B cell (primary cell): ENCODE measurements around the gene NAPSA. TPM values are rescaled to one million over a fixed set of nuclear protein-coding genes. Genes with fewer than 3 reads are reported as not detected.
A peak's percentile ranks its signal among the peaks of the same experiment; 100 is the strongest.

Source experiments
- ATAC-seq: fragments of 200-7000 bp; cut with Tn5 transposase; one replicate; pipeline ENCODE4 v1.10.0; 2021; ENCODE audit warnings: low read depth, mild to moderate bottlenecking, moderate number of reproducible peaks, moderate library complexity
- CTCF ChIA-PET: fragments of 350-600 bp; sonication (Branson Sonifier 250); formaldehyde crosslinking; loops from one replicate; lab custom pipeline; 2021; ENCODE audit warnings: antibody characterized with exemption, inconsistent platforms; lab: Charles Lee
- POLR2A ChIA-PET: fragments of 350-600 bp; sonication (Branson Sonifier 250); formaldehyde crosslinking; loops from one replicate; lab custom pipeline; 2021; ENCODE audit warnings: antibody characterized with exemption; lab: Charles Lee
- DNase-seq: peaks from one replicate; pipeline ENCODE4 v3.0.0; 2013
- H2AFZ ChIP-seq: 2 replicates; pipeline ENCODE4 v1.6.1; 2012; ENCODE audit warnings: mild to moderate bottlenecking, low read depth, low read length; ENCODE audit not compliant: insufficient read depth, poor library complexity, severe bottlenecking
- H3K27ac ChIP-seq, 2 donors: 1 replicate in 1 of 2; 2 replicates in 1 of 2; pipeline ENCODE4 v1.5.1; 2012 to 2013; ENCODE audit warnings: low read length in 2 of 2, mild to moderate bottlenecking in 2 of 2, moderate library complexity in 1 of 2
- H3K27me3 ChIP-seq, 4 experiments: fragments of 200-600 bp in 1 of 4; sonication (generic) in 1 of 4; replicated peaks in 1 of 4; 1 replicate in 2 of 4; 2 replicates in 2 of 4; pipeline versions ENCODE4 v1.6.1 to v1.7.0; 2013 to 2016; ENCODE audit warnings: low read length in 3 of 4, mild to moderate bottlenecking in 2 of 4, mixed read lengths in 1 of 4, moderate library complexity in 1 of 4; ENCODE audit not compliant: insufficient read depth in 4 of 4, control insufficient read depth in 3 of 4; ENCODE audit errors: control extremely low read depth in 1 of 4
- H3K36me3 ChIP-seq, 2 experiments: replicated peaks in 1 of 2; 1 replicate in 1 of 2; 2 replicates in 1 of 2; pipeline versions ENCODE4 v1.6.1 to v1.7.1; 2013; ENCODE audit warnings: low read length in 1 of 2; ENCODE audit not compliant: insufficient read depth in 2 of 2, control insufficient read depth in 1 of 2; ENCODE audit errors: control extremely low read depth in 1 of 2, extremely low read depth in 1 of 2
- H3K4me1 ChIP-seq, 2 donors: fragments of 200-600 bp in 1 of 2; sonication (generic) in 1 of 2; 1 replicate in 1 of 2; 2 replicates in 1 of 2; pipeline versions ENCODE4 v1.5.1 to v1.6.1; 2013 to 2017; ENCODE audit warnings: low read length in 2 of 2; ENCODE audit not compliant: control insufficient read depth in 2 of 2, insufficient read depth in 2 of 2
- H3K4me2 ChIP-seq: replicated peaks from 2 replicates; pipeline ENCODE3; 2012; ENCODE audit warnings: mild to moderate bottlenecking, low read depth, low read length; ENCODE audit not compliant: poor library complexity, severe bottlenecking
- H3K4me3 ChIP-seq, 5 experiments: fragments of 200-600 bp in 1 of 5; sonication (generic) in 1 of 5; 1 replicate in 3 of 5; 2 replicates in 2 of 5; pipeline versions ENCODE4 v1.5.1 to v1.7.0; 2011 to 2016; ENCODE audit warnings: low read length in 4 of 5, mild to moderate bottlenecking in 4 of 5, low read depth in 2 of 5, control low read depth in 1 of 5, moderate library complexity in 1 of 5; ENCODE audit not compliant: insufficient read depth in 1 of 5; ENCODE audit errors: control extremely low read depth in 1 of 5, extremely low read depth in 1 of 5
- H3K79me2 ChIP-seq: fragments of 200-600 bp; sonication (generic); one replicate; pipeline ENCODE4 v1.6.0; 2016; ENCODE audit warnings: low read length; ENCODE audit not compliant: control insufficient read depth, insufficient read depth
- H3K9ac ChIP-seq: fragments of 200-600 bp; sonication (generic); 2 replicates; pipeline ENCODE4 v1.6.1; 2017; ENCODE audit warnings: mild to moderate bottlenecking, low read length, moderate library complexity
- H3K9me3 ChIP-seq, 3 donors: one replicate each; pipeline versions ENCODE4 v1.6.1 to v1.7.1; 2013; ENCODE audit warnings: low read length in 2 of 3; ENCODE audit not compliant: control insufficient read depth in 2 of 3, insufficient read depth in 1 of 3; ENCODE audit errors: control extremely low read depth in 1 of 3
- H4K20me1 ChIP-seq: 2 replicates; pipeline ENCODE4 v1.6.0; 2012; ENCODE audit warnings: mild to moderate bottlenecking, low read length; ENCODE audit not compliant: insufficient read depth, control insufficient read depth, poor library complexity, severe bottlenecking
- H3K27ac Mint-ChIP-seq: one replicate; pipeline ENCODE4 v1.8.0; 2021; ENCODE audit warnings: mixed read lengths
- H3K27me3 Mint-ChIP-seq: one replicate; pipeline ENCODE4 v1.8.0; 2021; ENCODE audit warnings: mixed read lengths
- H3K4me1 Mint-ChIP-seq: one replicate; pipeline ENCODE4 v1.8.0; 2021; ENCODE audit warnings: mixed read lengths
- H3K4me3 Mint-ChIP-seq: one replicate; pipeline ENCODE4 v1.8.0; 2021; ENCODE audit warnings: mixed read lengths
- H3K9me3 Mint-ChIP-seq: one replicate; pipeline ENCODE4 v1.8.0; 2022; ENCODE audit warnings: mixed read lengths; ENCODE audit not compliant: insufficient read depth
- CTCF ChIP-seq: fragments of 200-600 bp; IDR thresholded peaks from one replicate; pipeline ENCODE4 v1.8.0; 2022; ENCODE audit warnings: antibody characterized with exemption, mild to moderate bottlenecking
- EZH2 ChIP-seq: IDR thresholded peaks from 2 replicates; pipeline ENCODE4 v1.6.1; 2012; ENCODE audit warnings: borderline replicate concordance, low read depth, mild to moderate bottlenecking, moderate library complexity, low read length; ENCODE audit not compliant: insufficient read depth, poor library complexity, severe bottlenecking
- WGBS: methylation state at CpG from one replicate; pipeline ENCODE4 v1.1.5; 2013; ENCODE audit warnings: missing lambda C conversion rate; ENCODE audit not compliant: insufficient coverage; 5-methylcytosine and 5-hydroxymethylcytosine counted together
- intact Hi-C: fragments of 100-400 bp; cut with micrococcal nuclease; formaldehyde crosslinking; loops from one replicate; pipeline ENCODE4 v1.10.0; 2022
- polyA plus RNA-seq: library from polyadenylated mRNA; depleted of rRNA; stranded (reverse); fragments of >200 nt; gene quantifications from 2 replicates; pipeline ENCODE4 v1.2.3, GENCODE V29; 2012
- total RNA-seq, 2 donors: library from RNA; stranded (reverse); fragments of 120-200 nt in 1 of 2; gene quantifications; 1 replicate in 1 of 2; 2 replicates in 1 of 2; pipeline versions ENCODE4 v1.2.3 to v1.2.4, GENCODE V29; 2013 to 2022

NAPSA gene
- total and polyA plus RNA-seq, 2 donors (not counting 1 experiment from before 2014, with no cell fraction given): 4.0 to 4.7 TPM

GRCh38 chr19:50362656-50363424 is 2.6 kb downstream of the NAPSA start:
- no peak for TF ChIP-seq EZH2
- no peak for TF ChIP-seq CTCF
- 79% methylated on average over 5 of the region's 11 CpGs for WGBS
- no peaks in the 10 kb centered on the region for H3K9me3 Mint-ChIP-seq
- H3K9ac ChIP-seq: no peak overlapping the region
- H3K4me1 Mint-ChIP-seq: peaks cover 56% of the 10 kb centered on the region
- H3K9me3 ChIP-seq: peaks cover 0 to 6% (median 0%) of the 10 kb centered on the region in 3 donors
- no peak overlapping the region for H3K4me2 ChIP-seq
- H3K79me2 ChIP-seq: peaks cover 9% of the 10 kb centered on the region
- H3K4me3 Mint-ChIP-seq: no peak overlapping the region
- peaks cover 28 to 61% of the 10 kb centered on the region in 2 donors for H3K4me1 ChIP-seq
- ATAC-seq: no peak
- no peak overlapping the region for H2AFZ ChIP-seq
- H3K27me3 Mint-ChIP-seq: no peaks in the 10 kb centered on the region
- intact Hi-C loops: no loop called here
- H3K36me3 ChIP-seq: no peaks in the 10 kb centered on the region
- no peaks in the 10 kb centered on the region for H3K27me3 ChIP-seq
- ChIA-PET CTCF (interaction anchor here (0.7 to 8.6 kb wide), 5 partner anchors 22 to 99 kb away, joined by 3 to 131 read pairs (median 4); no protein-coding TSS in a partner anchor), POLR2A (interaction anchor here (0.6 kb wide), 1 partner anchor 41 kb away, joined by 11 read pairs; no protein-coding TSS in a partner anchor)
- no peak overlapping the region for H3K27ac ChIP-seq
- no peak overlapping the region for H3K4me3 ChIP-seq
- H4K20me1 ChIP-seq: no peaks in the 10 kb centered on the region
- peak overlapping the region; percentile 32 for H3K27ac Mint-ChIP-seq
- DNase-seq: no peak

GRCh38 chr19:50362030-50362412 is 3.4 kb downstream of the NAPSA start:
- intact Hi-C loops: no loop called here
- H3K4me2 ChIP-seq: no peak overlapping the region
- H3K4me1 Mint-ChIP-seq: peaks cover 56% of the 10 kb centered on the region
- WGBS: 81% methylated on average over 4 of the region's 7 CpGs
- TF ChIP-seq CTCF (no peak), EZH2 (no peak)
- no peaks in the 10 kb centered on the region for H3K36me3 ChIP-seq
- H3K4me3 Mint-ChIP-seq: no peak overlapping the region
- H3K9me3 ChIP-seq: peaks cover 0 to 6% (median 0%) of the 10 kb centered on the region in 3 donors
- H3K27ac Mint-ChIP-seq: no peak overlapping the region
- CTCF ChIA-PET: interaction anchor here (1.4 to 6.6 kb wide), 3 partner anchors 29 to 99 kb away, joined by 3 to 76 read pairs (median 4); no protein-coding TSS in a partner anchor
- H3K27me3 ChIP-seq: no peaks in the 10 kb centered on the region
- DNase-seq (no peak), ATAC-seq (no peak)
- no peaks in the 10 kb centered on the region for H3K27me3 Mint-ChIP-seq
- no peaks in the 10 kb centered on the region for H3K9me3 Mint-ChIP-seq
- H4K20me1 ChIP-seq: no peaks in the 10 kb centered on the region
- no peak overlapping the region for H3K4me3 ChIP-seq
- H2AFZ ChIP-seq: no peak overlapping the region
- H3K27ac ChIP-seq: no peak overlapping the region
- no peak overlapping the region for H3K9ac ChIP-seq
- H3K4me1 ChIP-seq: peaks cover 24 to 56% of the 10 kb centered on the region in 2 donors
- POLR2A ChIA-PET: interaction anchor here (0.6 kb wide), 1 partner anchor 439 kb away, joined by 3 read pairs; no protein-coding TSS in a partner anchor
- H3K79me2 ChIP-seq: peaks cover 9% of the 10 kb centered on the region
